ENCODE data around the gene LDLRAD3.

The LDLRAD3 gene

DNA sequence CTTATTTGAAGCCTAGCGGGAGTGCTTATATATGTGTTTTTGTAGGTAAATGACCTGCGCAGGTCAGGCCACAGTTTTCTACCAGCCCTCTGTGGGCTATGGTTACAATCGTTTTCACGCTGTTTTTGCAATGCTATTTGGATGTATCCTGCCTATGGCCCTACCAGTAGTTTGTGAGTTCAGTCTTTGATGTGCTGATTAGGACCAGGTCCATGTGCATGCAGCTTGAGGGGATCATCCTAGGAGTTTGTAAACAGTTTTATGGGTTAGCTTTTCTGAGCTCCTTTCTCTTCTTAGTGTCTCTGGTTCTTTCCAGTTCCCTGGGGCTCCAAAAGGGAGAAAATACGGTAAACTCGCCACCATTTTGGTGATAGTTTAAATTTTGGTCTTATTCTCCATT, 142.5 kb downstream of the LDLRAD3 start:
- no peak for DNase-seq

DNA sequence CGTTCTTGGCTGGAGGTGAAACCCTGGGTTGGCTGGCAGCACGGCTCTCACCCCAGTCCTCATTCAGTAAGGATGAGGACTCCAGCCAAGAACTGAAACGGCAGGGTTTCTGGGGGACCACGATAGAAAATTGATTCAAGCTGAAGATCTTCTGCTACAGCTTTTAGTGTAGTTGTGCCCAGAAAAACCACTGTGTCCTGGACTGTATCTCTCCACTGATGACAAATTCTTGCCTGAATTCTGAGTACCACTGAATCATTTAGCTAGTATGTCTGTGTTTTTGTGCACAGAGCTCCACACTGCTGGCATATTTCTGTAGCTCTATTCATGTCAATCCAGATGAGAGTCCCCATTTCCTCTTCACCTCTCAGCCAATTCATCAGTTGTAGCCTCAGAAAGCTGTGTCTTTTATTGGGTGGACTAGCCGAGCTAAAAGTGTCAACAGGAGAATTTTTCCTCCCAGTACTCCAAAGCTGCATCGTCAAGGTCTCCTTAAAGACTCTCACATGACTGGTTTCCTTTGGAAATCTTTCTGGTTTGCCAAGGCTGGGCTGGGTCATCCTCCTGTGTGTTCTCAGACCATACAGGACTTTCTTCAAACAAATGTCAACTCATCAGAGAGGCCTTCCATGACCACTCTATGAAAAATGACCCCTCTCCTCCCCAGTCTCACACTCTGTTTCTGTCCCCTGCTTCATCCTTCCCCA, 144.6 kb downstream of the LDLRAD3 start:
- DNase-seq, result peak; percentile 3

DNA sequence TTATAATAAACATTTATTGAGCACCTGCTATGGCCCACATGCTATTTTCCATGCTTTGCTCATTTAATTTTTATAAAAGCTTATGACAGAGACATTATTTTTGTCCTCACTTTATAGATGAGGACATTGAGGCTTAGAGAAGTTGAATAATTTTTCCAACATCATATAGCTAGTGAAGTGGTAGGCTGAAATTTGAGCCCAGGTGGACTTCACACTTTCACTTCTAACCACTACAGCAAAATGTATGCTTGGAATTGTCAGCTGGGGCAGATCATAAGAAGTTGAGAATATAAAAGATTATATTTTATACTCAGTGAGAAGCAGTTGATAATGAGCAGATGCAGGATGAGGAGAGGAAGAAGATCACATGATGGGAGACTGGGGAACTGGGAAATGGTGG, 146.1 kb downstream of the LDLRAD3 start:
- DNase-seq, result no peak

DNA sequence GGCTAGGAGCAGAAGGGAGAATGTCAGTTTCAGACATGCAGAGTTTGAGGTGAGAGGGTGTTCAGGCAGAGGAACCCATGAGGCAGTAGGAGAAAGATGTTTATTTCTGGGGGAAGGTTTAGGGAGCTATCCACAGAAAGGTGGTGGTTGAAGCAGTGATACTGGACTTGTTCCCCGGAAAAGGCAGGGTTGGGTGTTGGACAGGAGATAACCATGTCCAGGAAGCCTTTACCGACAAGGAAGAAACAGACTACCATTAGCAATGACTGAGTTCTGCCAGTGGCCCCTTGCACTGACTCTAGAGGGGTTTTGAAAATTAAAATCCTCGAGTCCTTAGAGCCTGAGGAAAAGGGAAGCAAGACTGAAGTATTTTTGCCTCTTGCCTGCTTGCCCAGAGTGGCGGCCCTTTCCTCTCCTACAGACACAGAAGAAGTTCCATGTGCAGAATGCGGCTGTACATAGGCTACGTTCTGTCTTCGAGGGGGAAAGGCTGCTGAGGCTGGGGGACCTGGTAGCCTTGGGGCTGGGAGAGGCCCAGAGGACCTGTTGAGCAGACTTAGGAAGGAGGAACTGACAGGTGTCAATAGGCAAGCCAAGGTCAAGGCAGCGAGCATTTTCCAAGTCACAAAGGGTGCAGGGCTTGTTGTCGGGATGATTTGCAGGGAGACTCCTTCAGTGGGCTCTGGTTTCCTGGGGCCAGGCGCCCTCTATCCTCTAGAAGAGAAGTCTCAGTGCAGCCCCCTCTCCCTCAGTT, 146.7 kb downstream of the LDLRAD3 start:
- no peak for DNase-seq

DNA sequence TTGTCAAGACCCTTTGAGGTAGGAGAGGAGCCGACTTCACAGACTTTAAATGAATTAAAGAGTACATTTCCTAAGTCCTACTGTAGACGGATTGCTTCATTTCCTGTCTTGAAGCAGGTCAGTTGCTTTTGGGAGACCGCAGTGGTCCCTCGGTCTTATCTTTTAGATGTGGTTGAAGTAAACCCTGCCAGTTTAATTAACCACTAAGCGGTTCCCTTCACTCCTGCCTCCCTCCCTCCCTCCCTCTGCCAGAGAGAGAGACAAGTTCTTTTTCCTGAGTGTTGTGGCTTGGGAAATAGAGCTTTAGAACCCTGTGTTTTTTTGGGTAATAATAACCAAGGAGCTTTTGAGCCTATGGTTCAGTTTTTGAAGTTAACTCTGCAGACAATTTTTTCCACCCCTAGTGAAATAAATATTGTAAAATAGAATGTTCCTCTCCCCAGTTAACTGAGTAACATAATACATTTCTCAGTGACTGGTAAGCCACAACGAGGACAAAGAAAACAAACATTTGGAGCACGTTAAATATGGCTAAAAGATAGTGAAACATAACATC, 147.5 kb downstream of the LDLRAD3 start:
- DNase-seq, result peak; percentile 12

DNA sequence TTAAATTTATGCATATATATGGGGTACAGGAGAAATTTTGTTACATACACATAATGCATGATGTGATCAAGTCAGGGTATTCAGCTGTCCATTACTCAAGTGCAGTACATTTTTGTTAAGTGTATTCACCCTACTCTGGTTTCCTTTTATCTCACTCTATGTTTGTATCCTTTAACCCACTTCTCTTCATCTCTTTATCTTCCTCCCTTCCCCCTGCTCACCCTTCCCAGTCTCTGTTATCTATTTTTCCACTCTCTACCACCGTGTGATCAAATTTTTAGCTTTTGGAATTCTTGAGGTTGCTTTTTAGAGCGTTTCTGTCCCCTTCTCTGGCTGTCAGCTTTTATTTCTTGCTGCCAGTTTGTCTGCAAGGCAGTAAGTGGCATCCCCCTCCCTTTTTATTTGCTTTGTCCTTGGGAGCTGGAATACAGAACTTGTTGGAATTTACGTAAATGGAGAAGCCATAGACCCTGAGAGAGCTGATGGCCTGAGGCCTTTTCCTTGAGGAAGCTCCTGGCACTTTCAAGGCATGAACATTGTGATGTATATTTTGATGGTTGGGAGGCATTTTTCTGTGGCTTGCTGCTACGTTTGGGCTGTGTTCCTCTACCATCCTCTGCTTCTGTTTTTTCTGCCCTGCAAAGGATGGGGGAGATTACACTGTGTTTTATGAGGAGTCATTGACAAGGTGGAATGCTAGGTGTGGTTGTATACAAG, 148.6 kb downstream of the LDLRAD3 start:
- no peak for DNase-seq

DNA sequence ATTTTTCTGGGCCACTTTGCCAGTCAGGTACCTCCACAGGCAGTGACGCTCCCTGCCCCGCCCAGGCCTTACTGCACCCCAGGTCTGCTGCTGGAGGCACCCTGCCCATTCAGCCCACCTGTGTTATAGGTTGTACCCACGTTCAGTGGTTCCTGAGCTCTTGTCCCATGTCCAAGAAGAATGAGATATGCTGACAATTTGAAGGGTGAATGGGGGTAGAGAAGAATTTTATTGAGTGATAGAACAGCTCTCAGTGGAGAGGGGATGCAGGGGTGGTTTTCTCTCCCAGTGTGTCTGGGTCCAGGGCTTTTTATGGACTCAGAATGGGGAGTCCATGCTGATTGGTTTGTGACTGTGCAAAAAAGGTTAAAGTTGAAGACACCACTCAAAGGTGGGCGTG, 149.7 kb downstream of the LDLRAD3 start:
- no peak for DNase-seq

DNA sequence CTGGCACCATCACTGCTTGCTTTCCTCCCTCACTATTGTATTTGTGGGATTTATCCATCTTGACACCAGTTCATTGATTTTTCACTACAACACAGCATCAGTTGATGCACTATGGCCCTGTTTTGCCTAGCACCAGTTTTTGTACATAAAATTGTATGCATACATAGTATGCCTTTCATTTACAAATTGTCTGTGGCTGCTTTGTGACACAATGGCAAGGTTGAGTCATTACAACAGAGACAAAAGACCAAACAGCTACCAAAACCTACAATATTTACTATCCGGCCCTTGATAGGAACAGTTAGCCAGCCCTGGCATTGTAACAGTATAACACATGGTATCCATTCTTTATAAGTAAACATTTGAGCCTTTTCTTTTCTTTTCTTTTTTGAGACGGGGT, 150.3 kb downstream of the LDLRAD3 start:
- DNase-seq, result no peak

DNA sequence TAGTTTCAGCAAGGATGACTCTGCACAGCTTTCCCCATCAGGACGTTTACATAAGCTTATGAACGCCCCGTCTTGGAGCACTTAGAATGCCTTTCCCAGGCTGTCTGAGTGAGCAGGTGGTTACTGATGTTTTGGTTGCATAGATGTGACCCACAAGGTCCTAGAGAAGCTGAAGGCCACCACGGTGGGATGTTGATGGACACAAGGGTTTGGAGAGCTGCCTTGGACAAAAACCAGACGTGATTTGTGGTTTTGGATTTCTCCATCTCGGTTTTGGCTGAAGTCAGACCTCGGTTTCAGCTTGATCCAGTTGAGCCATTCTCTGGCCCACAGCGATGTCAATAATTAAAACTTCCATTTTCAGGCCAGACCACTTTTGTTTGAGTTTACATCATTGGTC, 151.9 kb downstream of the LDLRAD3 start:
- DNase-seq, result no peak

DNA sequence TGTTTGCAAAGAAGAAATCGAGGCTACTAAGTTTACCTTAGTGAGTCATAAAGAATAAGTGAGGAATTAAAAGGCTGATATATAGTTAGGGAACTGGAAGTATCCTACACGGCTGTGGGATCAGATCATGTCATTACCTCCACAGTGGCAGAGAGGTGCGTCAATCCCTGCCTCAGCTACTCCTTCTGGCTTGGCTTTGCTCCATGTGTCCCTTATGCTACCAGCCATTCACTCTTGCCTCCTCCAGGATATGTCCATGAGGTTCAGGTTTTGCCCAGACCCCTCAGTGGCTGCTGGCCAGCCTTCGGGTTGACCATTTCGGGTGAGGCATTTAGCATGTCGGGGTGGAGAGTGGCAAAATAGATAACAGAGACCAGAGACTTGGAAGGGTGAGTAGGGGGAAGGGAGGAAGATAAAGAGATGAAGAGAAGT, 153.4 kb downstream of the LDLRAD3 start:
- no peak for DNase-seq

DNA sequence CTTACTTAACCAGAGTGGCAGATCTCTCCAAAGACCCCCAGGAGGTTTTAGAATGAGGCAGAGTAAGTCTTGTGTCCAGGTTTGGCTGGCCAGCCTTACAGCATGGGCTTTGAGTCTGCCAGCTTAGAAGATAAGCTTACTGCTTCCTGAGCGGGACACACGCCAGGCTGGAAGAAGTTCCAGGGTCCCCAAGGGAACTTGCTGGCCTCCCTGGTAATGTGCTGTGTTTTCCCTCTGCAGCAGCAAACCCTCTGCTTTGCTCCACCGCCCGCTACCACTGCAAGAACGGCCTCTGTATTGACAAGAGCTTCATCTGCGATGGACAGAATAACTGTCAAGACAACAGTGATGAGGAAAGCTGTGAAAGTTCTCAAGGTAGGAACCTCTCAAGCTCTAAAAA, 154.2 kb downstream of the LDLRAD3 start:
- no peak for DNase-seq

DNA sequence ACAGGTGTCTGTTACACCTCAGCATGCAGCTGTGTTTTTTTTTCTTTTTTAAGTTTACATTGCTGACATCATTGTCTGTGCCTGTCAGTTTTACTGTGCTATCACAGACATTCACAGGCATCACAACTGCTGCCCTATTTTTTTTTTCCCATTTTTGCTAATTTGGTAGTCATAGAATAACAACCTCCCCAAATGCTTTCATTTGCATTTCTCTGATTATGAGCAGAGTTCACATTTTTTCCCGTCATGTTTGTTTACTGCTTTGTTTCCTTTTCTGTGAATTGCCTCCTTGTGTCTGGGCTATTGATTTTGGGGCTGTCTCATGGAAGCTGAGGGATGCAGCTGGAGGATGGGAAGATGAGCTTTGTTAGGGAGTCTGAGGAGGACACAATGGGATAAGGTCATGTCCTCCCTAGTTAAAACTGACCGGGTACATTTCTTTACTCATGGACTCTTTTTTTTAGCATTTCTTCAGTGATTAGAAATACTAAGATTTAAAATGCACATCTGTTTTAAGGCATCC, 155.1 kb downstream of the LDLRAD3 start:
- no peak for DNase-seq

DNA sequence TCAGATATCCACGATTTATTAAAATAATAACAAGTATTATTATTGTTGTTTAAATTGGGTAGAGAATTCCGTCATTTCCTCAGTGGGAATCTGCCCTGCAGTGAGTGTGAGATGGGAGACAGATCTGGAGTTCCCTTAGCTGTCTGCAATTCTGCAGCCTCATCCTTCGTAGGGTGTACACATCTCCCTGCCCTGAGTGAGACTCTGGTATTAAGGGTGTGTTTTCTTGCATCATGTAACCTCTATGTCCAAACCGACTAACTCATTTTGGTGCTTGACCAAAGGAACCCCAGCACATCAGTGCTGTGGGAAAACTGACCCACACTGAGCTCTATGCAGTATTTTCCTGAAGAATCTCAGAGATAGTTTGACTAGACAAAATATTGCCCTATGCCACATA, 157.6 kb downstream of the LDLRAD3 start:
- DNase-seq, result no peak

DNA sequence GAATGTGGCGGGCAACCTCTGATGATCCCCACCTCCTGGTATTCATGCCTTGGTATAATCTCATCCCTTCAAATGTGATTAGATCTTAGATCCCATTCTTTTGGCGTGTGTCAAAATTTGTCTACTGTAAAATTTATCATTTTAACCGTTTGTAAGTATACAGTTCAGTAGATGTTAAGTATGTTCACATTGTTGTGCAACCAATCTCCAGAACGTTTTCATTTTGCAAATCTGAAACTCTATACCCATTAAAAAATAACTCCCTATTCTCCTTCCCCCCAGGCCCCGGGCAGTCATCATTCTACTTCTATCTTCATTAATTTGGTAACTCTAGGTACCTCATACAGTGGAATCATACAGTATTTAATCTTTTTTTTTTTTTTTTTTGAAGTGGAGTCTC, 159.0 kb downstream of the LDLRAD3 start:
- DNase-seq, result no peak

DNA sequence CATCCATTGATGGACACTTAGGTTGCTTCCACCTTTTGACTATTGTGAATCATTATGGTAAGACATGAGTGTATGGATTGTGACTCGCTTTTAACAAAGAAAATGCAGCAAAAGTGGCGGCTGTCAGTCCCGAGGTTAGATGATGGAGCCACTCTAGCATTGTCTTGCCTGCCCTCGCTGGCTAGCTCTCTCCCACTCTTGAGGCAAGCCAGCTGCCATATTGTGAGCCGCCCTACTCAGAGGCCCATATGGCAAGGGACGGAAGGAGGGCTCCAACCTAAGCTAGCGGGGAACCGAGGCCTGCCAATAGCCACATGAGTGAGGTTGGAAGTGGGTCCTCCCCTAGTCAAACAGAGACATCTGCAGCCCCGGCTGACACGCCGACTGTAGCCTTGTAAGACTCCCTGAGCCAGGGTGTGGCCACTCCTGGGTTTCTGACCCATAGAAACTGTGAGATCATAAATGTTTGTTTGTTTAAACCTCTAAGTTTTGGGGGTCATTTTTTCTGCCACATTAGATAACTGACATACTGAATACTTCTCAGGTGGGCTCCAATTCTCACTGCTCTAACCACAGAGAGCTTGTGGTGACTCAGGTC, 160.2 kb downstream of the LDLRAD3 start:
- DNase-seq, result no peak

DNA sequence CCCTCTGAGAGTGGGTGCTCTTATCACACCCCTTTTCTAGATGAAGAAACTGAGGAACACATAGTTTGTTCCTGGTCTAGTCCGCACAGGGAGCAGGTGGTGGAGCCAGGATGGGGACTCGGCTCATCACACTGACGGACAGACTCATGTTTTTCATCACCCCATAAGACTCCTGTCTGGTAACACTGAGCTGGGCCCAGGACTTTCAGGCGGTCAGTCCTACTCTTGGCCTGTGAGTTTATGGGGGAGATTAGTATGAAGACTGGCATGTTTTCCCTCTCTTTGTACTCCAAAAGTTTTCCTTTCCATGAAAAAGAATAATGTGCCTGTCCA, 160.8 kb downstream of the LDLRAD3 start:
- DNase-seq, result no peak

DNA sequence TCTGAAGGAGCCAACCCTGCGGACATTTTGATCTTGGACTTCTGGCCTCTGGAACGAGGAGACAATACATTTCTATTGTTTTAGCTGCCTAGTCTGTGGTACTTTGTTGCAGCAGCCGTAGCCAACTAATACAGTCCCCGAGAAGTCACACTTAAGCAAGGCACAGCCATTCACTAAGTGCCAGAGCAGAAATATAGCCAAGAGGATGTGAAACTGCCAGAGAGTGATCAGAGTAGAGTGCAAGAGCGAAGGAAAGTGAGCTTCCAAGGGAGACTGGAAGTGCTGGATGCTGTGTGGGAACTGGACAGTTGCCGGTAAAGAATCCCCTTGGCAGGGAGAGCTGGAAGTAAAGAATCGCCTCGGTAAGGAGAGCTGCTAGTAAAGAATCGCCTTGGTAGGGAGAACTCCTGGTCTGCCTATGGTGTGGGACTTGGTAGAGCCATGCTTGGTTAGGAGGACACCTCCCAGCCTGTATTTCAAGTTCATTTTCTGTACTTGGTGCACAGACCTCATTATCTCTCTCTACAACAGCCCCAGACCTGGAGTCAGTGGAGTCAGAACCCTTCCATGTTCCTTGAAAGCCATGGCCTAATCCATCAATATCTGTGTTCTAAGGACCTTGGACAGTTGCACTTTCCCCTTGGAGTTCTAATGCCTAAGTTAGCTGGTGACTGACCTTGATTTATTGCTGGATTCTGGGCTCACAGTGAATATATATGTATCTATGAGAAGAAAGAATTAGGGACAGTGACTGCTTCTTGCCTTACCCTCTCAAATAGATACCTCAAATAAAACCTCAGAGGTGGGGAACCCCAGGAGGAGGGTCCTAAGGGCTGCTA, 162.1 kb downstream of the LDLRAD3 start:
- DNase-seq, result no peak

DNA sequence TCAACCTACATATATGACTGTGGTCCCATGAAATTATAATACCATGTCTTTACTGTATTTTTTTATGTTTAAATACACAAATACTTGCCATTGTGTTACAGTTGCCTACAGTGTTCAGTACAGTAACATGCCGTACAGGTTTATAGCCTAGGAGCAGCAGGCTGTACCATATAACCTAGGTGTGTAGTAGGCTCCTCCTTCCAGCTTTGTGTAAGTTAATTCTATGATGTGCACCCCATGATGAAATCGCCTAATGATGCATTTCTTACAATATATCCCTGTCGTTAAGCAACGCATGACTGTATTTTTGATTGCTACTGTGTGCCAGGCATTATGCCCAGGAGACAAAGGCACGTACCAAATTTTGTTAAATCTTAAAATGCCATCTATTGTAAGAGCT, 163.7 kb downstream of the LDLRAD3 start:
- DNase-seq, result no peak

DNA sequence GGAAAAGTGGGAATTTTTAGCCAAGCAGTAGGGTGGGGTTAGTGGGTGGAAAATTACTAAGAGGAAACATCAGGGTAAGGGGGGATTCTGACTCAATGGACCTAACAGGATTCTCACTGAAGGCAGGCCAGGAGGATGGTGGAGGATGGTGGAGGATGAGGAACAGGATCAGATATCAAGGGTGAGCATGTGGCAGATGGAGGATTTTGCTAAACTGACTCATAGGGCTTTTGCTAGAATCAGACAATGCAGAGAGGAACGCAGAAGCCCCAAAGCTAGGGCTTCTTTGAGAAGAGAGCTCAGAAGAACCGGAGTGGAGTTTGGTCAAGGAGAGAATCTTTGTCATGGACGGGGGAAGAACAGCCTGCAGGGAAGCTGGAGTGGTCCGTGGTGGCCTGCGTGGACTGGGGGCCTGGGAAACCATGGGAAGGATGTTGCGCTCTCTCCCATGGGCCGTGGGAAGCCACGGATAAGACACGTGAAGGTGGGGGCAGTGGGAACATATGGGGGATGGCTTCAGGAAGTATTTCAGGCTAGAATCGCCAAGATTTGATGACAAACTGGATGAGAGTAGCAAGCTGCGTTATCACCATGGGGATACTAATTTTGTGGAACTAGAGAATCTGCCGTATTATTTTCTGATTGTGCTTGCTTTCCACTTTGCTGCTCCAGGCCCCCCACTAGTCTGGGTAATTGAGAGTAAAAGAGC, 165.2 kb downstream of the LDLRAD3 start:
- no peak for DNase-seq

DNA sequence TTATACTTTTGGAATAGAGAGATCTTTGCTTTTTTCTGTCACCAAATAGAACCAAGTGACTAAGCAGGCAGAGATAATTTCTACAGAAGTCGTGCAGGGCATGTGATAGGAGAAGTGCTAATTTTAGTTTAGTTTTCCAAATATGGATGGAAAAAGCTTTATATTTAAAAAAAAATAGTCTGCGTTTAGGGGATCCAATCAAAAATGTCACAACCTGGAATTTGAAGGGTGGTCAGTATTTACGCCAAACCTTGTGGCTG, 165.7 kb downstream of the LDLRAD3 start:
- DNase-seq, result no peak

DNA sequence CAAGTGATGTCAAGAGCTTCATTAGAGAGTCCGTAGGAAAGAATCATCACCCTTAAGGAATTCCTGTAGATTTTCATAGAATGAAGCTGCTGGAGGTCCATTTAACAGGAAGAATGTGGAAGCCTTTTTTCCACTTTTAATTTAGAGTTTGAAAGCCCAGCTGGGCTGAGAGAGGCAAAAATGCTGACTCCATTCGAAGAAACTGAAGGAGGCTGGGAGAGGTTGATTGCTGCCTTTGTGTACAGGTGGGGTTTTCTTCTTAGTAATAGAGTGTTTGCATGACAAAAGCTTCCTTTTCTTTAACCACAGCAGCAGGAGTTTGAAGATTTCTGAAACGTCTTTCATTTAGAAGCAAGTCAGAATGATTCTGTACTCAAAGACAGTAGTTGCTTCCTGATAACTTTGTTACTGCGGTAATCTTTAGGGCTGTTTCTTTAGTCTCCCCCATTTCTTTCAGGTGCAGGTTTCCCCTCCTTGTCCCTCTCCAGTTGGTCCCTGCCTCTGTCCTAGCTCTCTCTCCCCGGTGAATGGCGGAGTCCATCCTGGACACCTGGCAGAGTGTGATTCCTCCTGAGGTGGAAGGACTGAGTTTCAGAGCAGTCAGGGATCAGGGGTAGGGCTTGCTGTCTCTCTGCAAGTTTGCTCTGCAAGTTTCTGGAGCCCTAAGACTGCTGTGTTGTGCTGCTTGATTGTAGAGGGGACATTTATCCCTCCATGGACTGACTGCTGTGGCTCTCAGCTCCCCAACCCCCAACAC, 166.2 kb downstream of the LDLRAD3 start:
- peak; percentile 35 for DNase-seq
